SJSA1 (cell line): Measurements from ENCODE around the gene SLC2A13. TPM values are rescaled to one million over a fixed set of nuclear protein-coding genes. Genes with fewer than 3 reads are reported as not detected.
"Not testable (repeated sequence)": the region's sequence is repeated elsewhere in the genome, so short reads cannot be mapped to it uniquely, and the experiment has no call there.

ENCODE experiments used
- DNase-seq, 2 experiments: peaks; one replicate each; pipeline ENCODE4 v3.0.0-alpha.2; 2015 to 2020; ENCODE audit warnings: low spot score in 2 of 2, low read depth in 1 of 2
- H3K27ac ChIP-seq: fragments of 250-450 bp; sonication (Bioruptor Pico); 2 replicates; pipeline ENCODE4 v1.5.1; 2020; ENCODE audit warnings: mild to moderate bottlenecking, moderate library complexity
- H3K27me3 ChIP-seq: fragments of 250-450 bp; sonication (Bioruptor Pico); replicated peaks from 2 replicates; pipeline ENCODE4 v1.5.1; 2020; ENCODE audit warnings: mild to moderate bottlenecking, moderate library complexity
- H3K36me3 ChIP-seq: fragments of 250-450 bp; sonication (Bioruptor Pico); 2 replicates; pipeline ENCODE4 v1.5.1; 2020; ENCODE audit warnings: mild to moderate bottlenecking
- H3K4me1 ChIP-seq: fragments of 250-450 bp; sonication (Bioruptor Pico); replicated peaks from 2 replicates; pipeline ENCODE4 v1.6.1; 2021; ENCODE audit warnings: mild to moderate bottlenecking
- H3K4me3 ChIP-seq: fragments of 250-450 bp; sonication (Bioruptor Pico); 2 replicates; pipeline ENCODE4 v1.5.1; 2020; ENCODE audit warnings: mild to moderate bottlenecking
- H3K9me3 ChIP-seq: fragments of 250-450 bp; sonication (Bioruptor Pico); replicated peaks from 2 replicates; pipeline ENCODE4 v1.5.1; 2020; ENCODE audit warnings: mild to moderate bottlenecking
- total RNA-seq: library from RNA; depleted of rRNA; stranded (reverse); fragments of >200 nt; shearing (Covaris generic); gene quantifications from 2 replicates; pipeline ENCODE4 v1.2.3, GENCODE V29; 2014; rRNA removed

SLC2A13 gene
- total RNA-seq, 1 experiment from 2014 or later: 2.9 TPM

DNA sequence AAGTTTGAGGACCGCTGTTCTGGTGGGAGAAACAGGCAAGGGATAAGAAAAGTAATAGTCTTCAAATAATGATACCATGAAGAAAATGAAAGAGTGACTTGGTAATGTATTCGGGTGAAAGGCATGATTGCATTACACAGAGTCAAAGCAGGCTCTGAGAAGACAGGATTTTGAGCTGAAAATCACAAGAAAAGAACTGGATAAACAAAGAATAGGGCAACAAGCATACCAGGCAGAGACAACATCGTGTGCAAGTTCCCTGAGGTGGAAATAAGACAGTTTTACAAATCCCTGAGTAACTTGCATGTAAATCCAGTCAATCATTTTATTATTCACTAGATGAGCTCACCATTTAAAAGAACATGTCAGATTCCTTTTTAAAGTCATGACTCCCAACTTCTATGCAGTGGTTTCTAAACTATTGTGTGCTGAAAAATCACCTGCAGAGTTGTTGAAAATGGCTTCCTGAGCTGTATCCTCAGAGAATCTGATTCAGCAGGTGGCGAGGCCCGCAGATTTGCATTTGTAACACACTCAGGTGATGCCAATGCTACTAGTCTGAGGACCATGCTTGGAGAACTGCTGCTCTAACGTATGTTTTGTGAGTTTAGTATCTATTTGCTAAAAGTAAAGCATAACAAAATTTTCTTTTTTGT lies 353.3 kb downstream of the SLC2A13 start:
- Histone ChIP-seq H3K36me3 (no peaks in the 10 kb centered on the region), H3K27me3 (no peaks in the 10 kb centered on the region), H3K4me1 (no peaks in the 10 kb centered on the region), H3K4me3 (no peak overlapping the region), H3K9me3 (no peaks in the 10 kb centered on the region), H3K27ac (no peak overlapping the region)
- no peak for DNase-seq

DNA sequence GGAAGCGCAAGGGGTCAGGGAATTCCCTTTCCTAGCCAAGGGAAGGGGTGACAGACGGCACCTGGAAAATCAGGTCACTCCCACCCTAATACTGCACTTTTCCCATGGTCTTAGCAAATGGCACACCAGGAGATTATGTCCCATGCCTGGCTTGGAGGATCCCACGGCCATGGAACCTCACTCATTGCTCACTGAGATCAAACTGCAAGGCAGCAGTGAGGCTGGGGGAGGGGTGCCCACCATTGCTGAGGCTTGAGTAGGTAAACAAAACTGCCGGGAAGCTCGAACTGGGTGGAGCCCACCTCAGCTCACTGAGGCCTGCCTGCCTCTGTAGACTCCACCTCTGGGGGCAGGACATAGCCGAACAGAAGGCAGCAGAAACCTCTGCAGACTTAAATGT lies 359.7 kb downstream of the SLC2A13 start:
- not testable (repeated sequence) for H3K36me3 ChIP-seq, H3K9me3 ChIP-seq, H3K27me3 ChIP-seq, H3K27ac ChIP-seq, H3K4me1 ChIP-seq, H3K4me3 ChIP-seq, DNase-seq

DNA sequence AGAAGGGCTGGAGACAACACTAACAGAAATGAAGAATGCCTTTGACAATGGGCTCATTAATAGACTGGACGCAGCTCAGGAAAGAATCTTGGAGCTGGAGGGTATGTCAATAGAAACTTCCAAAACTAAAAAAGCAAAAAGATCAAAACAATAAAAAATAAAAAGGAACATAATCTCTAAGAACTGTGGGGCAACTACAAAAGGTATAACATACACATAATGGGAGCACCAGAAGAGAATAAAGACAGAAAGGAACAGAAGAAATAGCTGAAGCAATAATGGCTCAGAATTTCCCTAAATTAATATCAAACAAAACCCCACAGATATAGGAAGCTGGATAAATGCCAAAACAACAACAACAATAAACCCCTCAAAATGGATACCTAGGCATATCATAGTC lies 362.2 kb downstream of the SLC2A13 start:
- no peak for DNase-seq
- no peaks in the 10 kb centered on the region for H3K4me1 ChIP-seq
- no peaks in the 10 kb centered on the region for H3K27me3 ChIP-seq
- no peaks in the 10 kb centered on the region for H3K36me3 ChIP-seq
- no peak overlapping the region for H3K4me3 ChIP-seq
- no peaks in the 10 kb centered on the region for H3K9me3 ChIP-seq
- no peak overlapping the region for H3K27ac ChIP-seq

- no peak for DNase-seq
- Histone ChIP-seq H3K4me1 (no peaks in the 10 kb centered on the region), H3K4me3 (no peak overlapping the region), H3K36me3 (no peaks in the 10 kb centered on the region), H3K9me3 (no peaks in the 10 kb centered on the region), H3K27ac (no peak overlapping the region), H3K27me3 (no peaks in the 10 kb centered on the region)
Measured at GRCh38 chr12:39736406-39736805, 369.5 kb downstream of the SLC2A13 start.

DNA sequence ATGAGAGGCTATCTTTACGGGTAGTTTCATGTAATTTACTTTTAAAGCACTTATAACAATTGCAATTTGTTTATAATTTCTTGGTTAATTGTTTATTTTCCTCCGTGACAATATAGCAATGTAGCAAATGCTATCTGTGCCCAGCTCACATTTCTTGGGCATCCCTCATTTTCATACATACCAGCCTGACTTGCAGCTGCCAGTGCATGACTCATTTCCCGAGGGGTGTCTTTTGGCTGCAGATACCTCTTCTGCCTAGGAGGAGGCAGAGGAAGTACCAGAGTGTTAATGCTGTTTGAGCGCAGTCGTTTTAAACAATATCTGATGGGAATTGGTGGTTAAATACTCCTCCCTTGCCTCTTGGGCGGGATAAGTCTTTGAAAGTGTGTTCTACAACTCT lies 382.1 kb downstream of the SLC2A13 start:
- Histone ChIP-seq H3K27me3 (no peaks in the 10 kb centered on the region), H3K4me3 (no peak overlapping the region), H3K27ac (no peak overlapping the region), H3K36me3 (no peaks in the 10 kb centered on the region), H3K4me1 (no peaks in the 10 kb centered on the region), H3K9me3 (no peaks in the 10 kb centered on the region)
- no peak for DNase-seq

DNA sequence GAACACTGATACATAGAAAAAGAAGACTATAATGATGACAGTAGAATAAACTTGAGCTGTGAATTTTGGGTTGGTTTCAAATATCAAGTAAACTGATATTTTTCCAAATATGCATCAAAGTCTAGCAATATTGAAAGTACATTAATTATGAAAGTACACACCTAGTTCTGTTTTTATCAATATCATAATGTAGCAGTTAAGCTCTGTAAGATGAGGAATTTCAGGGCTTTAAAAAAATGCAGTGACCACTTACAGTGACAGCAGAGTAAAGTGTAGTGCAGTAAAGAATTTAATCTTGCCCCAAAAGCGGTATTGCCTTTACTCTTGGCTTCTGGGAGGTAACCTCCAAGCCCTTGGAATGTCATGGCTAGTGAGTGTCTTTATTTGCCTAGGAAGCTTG lies 383.4 kb downstream of the SLC2A13 start:
- DNase-seq: no peak
- Histone ChIP-seq H3K27ac (no peak overlapping the region), H3K4me1 (no peaks in the 10 kb centered on the region), H3K27me3 (no peaks in the 10 kb centered on the region), H3K9me3 (no peaks in the 10 kb centered on the region), H3K4me3 (no peak overlapping the region), H3K36me3 (no peaks in the 10 kb centered on the region)

DNA sequence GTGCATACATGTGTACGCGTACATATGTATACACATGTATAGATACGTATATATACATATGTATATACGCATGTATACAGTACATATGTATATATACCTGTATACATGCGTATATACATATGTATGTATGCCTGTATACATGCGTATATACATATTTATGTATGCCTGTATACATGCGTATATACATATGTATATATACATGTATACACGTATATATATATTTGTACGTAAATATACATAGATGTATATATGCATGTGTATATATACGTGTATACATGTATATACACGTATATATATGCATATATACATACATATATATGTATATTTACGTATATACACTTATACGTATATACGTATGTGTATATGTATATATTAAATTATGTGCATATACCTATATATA lies 392.3 kb downstream of the SLC2A13 start:
- H3K36me3 ChIP-seq: no peaks in the 10 kb centered on the region
- no peak overlapping the region for H3K27ac ChIP-seq
- no peaks in the 10 kb centered on the region for H3K9me3 ChIP-seq
- H3K4me1 ChIP-seq: no peaks in the 10 kb centered on the region
- H3K27me3 ChIP-seq: no peaks in the 10 kb centered on the region
- no peak for DNase-seq
- no peak overlapping the region for H3K4me3 ChIP-seq

DNA sequence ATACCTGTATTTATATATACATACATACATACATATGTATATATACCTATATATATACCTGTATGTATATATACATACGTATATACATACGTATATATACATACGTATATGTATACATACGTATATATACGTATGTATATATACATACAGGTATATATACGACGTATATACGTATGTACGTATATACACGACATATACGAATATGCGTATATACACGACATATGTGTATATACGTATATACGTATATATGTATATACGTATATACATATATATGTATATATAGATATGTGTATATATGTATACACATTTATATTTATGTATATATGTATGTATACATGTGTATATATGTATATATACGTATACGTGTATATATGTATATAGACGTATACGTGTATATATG lies 393.5 kb downstream of the SLC2A13 start:
- no peaks in the 10 kb centered on the region for H3K27me3 ChIP-seq
- no peak overlapping the region for H3K27ac ChIP-seq
- no peaks in the 10 kb centered on the region for H3K9me3 ChIP-seq
- no peak for DNase-seq
- no peaks in the 10 kb centered on the region for H3K4me1 ChIP-seq
- no peak overlapping the region for H3K4me3 ChIP-seq
- H3K36me3 ChIP-seq: no peaks in the 10 kb centered on the region

Other genes with a start within 250 kb of the SLC2A13 start
- gene LRRK2, start 118.9 kb upstream of the SLC2A13 start, total RNA-seq: 0.11 and 0.31 TPM in 2 replicates